B cell (primary cell): Measurements from ENCODE around the gene SERGEF.

Experiments used
- CTCF ChIP-seq: fragments of 200-600 bp; IDR thresholded peaks from one replicate; pipeline ENCODE4 v1.8.0; 2022; ENCODE audit warnings: antibody characterized with exemption, mild to moderate bottlenecking
- EZH2 ChIP-seq: IDR thresholded peaks from 2 replicates; pipeline ENCODE4 v1.6.1; 2012; ENCODE audit warnings: borderline replicate concordance, low read depth, mild to moderate bottlenecking, moderate library complexity, low read length; ENCODE audit not compliant: insufficient read depth, poor library complexity, severe bottlenecking

GRCh38 chr11:17798253-17798652 lies 214.6 kb downstream of the SERGEF start:
- TF ChIP-seq EZH2: no peak
- no peak for TF ChIP-seq CTCF
